ENCODE data around the gene SLC12A2.

GRCh38 chr5:128036950-128037349 is 46.6 kb upstream of the SLC12A2 start:
- TF ChIP-seq CTCF (IDR thresholded peaks at IDR 0.05) (no peak), POLR2A (IDR thresholded peaks at IDR 0.05) (no peak)
